Cardiac septum (tissue), 1 donor: ENCODE results near the gene SLC23A3. TPM values are rescaled to one million over a fixed set of nuclear protein-coding genes. Genes with fewer than 3 reads are reported as not detected.

Experiments
- DNase-seq: peaks from one replicate; pipeline ENCODE4 v3.0.0-alpha.2; 2020; ENCODE audit warnings: low spot score
- intact Hi-C: fragments of 100-400 bp; cut with DNase I; formaldehyde crosslinking; loops from one replicate; pipeline ENCODE4 v1.14.0; 2022
- total RNA-seq: library from RNA; stranded (reverse); fragmentation: NEBNext Ultra II Directional; extraction: Animal tissue kit (Norgen Biotek cat#: 25700); gene quantifications from one replicate; pipeline ENCODE4 v1.2.1, GENCODE V29; 2021
- donor health status: DM: no; HTN: no; CAD: no.

The SLC23A3 gene
- total RNA-seq, 1 donor from 2014 or later: 0.48 TPM

DNA sequence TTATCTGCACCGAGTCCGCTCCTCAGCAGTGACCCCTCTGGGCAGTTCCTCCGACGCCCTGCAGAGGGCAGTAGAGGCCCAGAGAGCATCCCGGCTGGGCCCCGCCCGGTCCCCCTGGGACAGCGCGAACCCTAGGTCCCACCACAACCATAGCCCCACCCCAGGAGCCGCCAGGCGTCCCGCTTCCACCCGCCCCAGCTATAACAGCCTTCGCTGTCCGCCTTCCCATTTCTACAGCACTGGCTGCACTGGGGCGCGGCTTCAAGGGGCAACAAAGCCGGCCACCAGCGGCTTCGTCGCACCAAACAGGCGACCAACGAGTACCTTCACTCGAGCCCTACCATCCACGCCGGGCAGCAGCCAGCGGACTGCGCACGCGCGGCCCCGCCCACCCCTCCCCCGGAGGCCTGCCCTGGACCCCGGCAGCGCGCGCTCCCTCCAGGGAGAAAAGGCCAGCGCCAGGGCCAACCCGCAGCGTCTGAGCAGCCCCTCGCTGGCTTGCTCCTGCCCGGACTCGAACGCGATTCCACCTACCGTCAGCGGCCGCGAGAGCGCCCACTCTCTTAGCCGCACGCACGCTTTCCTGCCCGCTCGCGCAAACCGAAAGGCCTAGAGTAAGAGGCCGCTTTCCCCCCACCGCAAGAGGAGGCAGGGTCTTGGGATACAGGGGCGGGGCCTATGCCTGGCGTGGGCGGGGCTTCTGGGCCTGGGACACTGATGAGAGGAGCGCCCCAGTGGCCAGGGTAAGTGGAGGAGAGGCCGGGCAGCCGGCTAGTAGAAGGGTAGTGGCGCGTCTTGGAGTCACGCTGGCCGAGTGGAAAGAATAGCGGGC is 9.4 kb downstream of the SLC23A3 start, which contains the start of gene NHEJ1:
Gene NHEJ1, minus strand, starts transcription at position 630 of the 832 bp plus-strand sequence. CDS start 2,453 bp downstream, outside the sequence.
- peak; percentile 97 for DNase-seq
- intact Hi-C loops: loop anchor here (1.0 kb wide), 3 partner anchors 17 to 135 kb away; partner anchors contain the start of gene ZFAND2B

DNA sequence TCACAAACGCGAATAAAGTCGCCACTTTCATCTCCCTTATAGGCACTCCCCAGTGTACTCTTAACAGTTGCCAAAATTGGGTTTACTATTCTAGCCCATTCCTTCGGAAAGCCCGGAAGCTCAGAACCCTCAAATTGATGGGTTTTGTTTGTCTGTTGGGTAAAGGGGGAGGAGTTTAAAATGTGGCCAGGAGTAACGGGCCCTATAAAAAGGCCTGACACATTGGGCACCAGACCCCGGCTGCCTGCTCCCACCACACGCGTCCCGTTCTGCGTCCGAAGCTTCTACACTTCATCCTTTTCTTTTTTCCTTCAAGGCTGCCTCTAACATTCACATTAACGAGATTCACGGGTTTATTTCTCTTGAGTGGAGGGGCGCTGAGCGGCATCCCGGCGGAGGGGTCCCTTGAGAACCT is 10.1 kb downstream of the SLC23A3 start:
- intact Hi-C loops: loop anchor here (1.0 kb wide), 3 partner anchors 18 to 136 kb away; partner anchors contain the start of gene ZFAND2B
- DNase-seq: no peak

DNA sequence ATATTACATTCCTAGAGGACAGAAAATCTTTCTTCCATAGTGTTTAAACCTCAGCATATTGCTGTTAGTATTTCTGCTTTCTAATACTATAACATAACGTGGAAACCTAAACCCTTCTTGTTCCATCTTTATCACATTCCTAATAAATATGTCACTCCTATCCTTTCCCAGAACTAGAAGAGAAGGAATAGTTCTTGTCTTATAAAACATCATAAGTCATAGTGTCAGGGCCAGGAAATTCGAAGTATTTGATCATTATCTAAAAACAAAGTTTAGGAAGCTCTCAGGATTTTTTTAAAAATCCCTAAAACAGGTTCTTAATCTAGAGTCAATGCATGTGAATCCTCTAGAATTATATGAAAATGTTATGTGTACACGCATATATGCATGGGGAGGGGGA is 11.2 kb downstream of the SLC23A3 start:
- intact Hi-C loops: no loop called here
- DNase-seq: no peak

DNA sequence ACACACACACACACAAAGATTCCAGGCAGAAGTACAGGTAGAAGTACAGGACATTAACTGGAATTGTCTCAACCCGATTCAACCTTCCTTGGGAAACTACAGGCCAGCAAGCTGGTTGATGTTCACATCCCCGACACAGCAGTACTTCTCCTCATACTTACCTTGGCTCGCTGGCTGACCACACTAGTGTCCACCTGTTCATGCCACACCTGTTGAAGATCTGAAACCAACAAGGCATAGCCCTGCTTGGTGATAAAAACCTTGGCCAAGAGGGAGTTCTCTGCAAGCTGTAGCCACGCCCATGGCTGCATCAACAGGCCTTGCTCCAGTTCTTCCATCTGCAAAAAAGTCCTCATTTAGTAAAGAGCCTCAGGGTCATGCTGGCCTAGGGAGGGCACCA is 11.8 kb downstream of the SLC23A3 start:
- no peak for DNase-seq
- intact Hi-C loops: no loop called here

DNA sequence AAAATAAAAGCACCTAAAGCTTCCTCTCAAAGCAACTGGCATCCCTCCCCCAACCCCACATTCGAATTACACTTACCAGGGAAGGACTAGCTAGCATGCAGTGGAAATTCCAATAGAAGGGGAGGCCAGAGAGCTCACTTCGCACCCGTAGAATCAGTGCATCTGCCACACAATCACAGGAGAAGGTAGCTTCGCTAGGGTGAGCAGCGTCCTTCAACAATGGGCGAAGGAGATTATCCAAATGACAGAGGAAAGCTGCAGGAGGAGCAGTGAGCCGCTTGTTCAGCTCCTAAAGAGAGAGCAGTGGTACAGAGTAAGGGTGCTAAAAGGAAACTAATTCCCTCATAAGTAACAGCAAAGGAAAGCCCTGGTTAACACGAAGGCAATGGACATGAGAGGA is 12.4 kb downstream of the SLC23A3 start:
- intact Hi-C loops: no loop called here

DNA sequence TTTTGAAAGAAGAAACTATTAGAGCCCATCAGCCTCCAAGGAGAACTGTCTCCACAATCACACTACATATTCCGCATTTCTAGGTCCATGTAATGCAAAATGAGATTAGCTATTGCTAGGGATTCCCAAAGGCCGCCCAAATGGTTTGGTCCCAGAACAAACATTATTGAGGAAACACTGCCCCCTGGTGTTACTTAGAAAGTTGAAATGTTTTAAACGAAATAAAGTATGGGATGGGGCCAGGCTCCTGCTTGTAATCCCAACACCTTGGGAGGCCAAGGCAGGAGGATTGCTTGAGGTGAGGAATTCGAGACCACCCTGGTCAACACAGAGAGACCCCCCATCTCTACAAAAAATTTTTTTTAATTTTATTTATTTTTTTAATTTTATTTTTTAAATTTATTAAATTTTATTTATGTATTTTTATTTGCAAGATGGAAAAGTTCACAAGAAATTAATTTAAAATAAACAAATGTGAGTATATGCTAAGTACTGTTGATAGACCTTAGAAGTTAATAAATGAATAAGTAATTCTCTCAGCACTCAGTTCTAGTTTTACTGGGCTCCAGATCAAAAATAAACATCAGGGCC is 14.7 kb downstream of the SLC23A3 start:
- intact Hi-C loops: loop anchor here (1.0 kb wide), 2 partner anchors 97 to 126 kb away; no protein-coding TSS in a partner anchor
- no peak for DNase-seq

More for the DNA sequence above, 12.4 kb downstream of the SLC23A3 start:
- DNase-seq: no peak

DNA sequence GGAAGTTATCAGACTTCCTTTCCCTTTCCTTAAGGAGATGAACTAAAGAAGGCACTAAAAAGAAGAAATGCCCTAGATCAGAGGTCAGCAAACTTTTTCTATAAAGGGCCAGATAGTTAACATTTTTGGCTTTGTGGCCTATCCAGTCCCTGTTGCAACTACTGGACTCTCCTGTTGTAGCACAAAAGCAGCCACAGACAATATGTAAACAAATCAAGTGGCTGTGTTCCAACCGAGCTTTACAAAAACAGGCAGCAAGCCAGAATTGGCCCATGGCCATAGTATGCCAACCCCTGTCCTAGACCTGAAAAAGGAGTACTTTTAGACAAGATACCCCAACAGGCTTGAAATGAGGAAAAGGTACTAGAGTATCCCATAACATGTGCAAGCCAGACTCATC is 20.2 kb downstream of the SLC23A3 start:
- intact Hi-C loops: no loop called here
- no peak for DNase-seq

DNA sequence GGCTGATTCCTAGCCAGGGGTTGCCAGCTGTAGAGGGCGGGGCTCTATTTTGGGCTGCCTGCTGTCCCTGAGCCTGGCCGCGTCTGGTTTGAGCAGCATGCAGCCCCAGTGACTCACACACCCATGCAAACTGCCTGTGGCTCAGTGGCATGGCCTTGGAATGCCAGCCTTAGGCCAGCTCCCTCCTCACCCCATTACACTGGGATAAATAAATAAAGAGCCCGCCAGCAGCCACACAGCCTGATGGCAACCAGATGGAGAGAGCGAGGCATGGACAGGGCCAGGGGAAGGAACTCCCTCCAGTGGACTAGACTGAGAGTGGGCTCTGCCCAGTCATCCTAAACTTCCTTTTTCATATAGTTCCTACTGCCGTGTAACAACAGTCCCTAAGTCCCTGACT is 27.5 kb downstream of the SLC23A3 start:
- intact Hi-C loops: no loop called here
- DNase-seq: no peak

DNA sequence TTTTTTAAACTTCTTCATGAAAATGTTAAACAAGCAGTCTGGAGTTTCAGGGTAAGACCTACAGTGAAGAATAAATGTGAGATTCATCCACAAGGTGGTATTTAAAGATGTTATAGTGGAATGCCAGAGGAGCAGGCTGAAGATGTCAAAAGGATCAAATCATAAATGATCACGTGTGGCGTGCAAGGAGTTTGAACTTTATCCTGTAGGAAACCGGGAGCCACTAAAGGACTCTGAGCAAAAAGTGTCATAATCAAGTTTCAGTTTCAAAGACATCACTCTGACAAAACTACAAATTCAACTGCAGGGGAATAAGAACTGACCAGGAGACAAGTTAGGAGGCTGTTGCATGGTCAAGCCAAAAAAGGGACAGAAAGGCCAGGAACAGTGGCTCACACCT is 29.1 kb downstream of the SLC23A3 start:
- no peak for DNase-seq
- intact Hi-C loops: no loop called here

DNA sequence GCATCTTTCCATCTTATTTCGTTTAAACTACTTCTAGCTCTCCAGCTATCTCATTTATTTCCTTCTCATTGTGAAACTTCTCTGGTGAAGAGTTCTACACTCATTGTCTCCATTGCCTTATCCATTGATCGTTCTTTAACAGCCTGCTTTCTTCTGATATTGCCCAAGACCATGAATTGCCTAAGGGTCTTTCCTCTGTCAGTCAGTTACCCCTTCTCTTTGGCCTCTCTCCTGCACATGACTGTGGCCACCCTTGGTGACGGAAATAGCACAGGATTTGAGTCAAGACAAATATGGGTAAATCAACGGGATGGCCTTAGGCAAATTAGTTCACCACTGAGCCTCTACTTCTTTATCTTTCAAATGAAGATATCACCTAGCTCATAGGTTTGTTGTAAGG is 35.9 kb downstream of the SLC23A3 start:
- DNase-seq: no peak
- intact Hi-C loops: no loop called here

DNA sequence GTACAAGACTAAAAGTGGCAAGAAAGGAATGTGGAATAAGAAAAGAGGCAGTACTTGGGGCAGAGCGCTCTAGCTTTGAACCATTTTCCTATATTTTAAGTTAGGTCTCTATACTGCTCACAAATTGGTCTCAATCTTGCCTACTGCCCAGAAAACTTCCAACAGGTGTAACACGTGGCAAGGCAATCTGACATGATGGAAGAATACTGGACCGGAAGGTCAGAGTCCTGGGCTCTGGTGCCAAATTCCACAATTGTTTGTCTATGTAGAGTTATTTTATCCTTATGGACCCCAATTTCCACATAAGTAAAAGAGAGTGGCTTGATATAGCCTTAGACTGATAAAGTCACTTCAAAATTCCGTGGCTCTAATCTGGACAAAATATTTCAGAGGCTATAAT is 38.1 kb downstream of the SLC23A3 start:
- no peak for DNase-seq
- intact Hi-C loops: no loop called here

DNA sequence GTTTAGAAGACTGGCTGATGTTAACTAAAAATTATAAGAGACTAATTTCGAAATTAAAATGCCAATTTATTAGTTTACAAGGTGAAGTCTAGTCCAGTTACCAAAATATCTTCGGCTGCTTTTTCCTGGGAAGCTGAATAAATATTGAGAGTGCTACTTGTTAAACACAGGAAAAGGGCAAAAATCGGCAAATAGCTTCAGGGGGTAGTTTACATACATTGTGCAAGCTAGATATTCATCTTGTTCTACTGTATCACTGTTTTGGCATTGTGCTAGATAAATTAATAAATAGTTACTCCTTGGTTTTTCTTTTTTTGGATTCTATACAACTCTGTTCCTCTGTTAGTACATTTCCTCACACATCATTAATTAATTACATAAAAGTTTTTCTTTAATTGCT is 38.5 kb downstream of the SLC23A3 start:
- intact Hi-C loops: no loop called here
- no peak for DNase-seq

DNA sequence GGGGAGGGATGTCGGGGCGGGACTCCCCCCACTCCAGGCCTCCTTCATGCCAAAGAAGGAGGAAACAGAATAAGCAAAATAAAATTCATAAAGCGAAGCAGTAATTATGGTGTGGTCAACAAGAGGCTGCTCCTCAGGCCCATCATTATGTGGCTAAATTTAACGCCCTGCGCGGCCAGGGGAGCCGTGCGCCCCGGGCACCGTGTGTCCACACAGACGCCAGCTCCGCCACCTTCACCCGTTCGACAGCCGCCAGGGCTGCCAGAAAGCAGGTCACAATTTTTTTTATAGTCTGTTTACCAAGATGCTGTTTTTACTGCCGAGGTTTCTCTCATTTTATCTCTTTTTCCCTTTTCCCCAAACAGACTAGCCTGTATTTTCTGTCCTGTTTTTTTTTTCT is 40.2 kb downstream of the SLC23A3 start:
- no peak for DNase-seq
- intact Hi-C loops: no loop called here

DNA sequence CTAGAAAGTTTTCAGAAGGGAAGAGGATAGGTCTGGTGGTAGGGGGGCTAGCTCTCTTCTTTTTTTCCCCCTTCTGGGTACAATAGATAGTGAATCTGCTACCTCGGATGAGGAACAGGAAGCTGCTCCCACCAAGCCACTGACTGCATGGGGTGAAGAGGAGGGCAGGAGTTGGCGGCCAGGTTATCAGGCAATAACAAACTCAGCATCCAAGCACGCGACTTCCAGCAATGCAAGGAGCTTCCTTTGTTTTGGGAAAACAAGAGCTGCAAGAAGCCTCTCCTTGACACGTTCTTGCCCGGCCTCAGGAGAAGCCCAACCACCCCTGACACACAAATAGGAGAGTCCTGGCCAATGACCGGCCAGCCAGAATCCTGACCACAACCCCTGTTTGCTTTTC is 41.4 kb downstream of the SLC23A3 start:
- intact Hi-C loops: no loop called here

DNA sequence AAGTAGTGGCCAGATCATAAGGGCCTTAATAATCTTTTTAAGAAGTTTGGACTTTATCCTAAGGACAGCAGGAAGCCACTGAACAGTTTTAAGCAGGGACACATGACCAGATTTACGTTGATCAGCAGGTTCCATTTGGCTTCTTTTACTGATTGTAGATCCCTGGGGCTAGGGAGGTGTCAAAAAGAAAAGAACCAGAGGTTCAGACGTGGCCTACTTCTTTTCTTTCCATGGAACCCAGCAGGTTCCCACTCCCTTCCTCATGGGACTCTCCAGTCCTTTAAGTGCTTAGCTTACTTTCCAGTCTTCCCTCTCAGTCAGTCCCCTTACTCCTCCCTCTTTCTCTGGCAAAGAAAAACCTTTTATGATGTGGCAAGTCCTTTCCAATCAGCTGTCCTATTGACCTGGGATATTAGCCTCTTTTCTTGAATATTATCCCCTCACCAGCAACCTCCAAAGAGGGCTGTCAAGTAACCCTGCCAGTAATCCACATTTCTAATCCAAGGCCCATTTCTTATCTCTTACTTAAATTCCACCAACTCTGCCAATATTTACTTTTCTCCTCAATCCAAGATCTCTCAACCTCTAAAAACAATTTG is 42.7 kb downstream of the SLC23A3 start:
- intact Hi-C loops: no loop called here
- DNase-seq: no peak

More for the DNA sequence above, 41.4 kb downstream of the SLC23A3 start:
- no peak for DNase-seq

DNA sequence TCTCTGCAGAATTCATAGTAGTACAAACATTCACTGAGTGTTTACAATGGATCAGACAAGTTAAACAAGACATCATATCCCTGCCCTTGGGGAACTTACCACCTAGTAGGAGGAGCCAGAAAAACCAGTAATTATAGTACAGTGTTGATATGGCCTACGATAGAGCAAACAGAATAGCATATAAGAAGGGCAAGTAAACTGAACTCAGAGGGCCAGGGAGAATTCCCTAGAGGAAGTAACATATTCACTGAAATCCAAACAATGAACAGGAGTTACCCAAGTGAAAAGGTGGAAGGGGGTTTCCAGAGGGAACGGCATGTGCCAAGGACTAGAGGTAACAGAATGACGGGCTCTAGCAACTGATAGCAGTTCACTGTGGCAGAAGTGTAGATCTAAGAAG is 43.3 kb downstream of the SLC23A3 start:
- no peak for DNase-seq
- intact Hi-C loops: no loop called here

DNA sequence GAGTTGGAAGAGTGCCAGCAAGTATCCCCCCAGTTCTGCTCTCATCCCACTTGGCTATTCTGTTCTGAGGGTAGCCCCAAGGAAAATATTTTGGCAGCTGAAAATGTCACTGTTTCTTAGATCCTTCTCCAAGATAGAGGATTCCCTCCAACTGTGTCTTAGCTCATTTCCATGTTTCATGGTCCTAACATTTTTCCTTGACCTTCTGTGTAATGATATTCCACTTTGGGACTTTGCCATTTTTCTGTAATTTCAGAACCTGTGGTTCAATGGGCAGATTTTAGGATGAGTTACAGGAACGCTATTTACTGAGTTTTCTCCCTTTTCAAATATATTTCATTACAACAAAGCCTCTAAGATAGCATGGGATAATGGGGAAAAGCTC is 44.0 kb downstream of the SLC23A3 start:
- DNase-seq: no peak
- intact Hi-C loops: no loop called here

DNA sequence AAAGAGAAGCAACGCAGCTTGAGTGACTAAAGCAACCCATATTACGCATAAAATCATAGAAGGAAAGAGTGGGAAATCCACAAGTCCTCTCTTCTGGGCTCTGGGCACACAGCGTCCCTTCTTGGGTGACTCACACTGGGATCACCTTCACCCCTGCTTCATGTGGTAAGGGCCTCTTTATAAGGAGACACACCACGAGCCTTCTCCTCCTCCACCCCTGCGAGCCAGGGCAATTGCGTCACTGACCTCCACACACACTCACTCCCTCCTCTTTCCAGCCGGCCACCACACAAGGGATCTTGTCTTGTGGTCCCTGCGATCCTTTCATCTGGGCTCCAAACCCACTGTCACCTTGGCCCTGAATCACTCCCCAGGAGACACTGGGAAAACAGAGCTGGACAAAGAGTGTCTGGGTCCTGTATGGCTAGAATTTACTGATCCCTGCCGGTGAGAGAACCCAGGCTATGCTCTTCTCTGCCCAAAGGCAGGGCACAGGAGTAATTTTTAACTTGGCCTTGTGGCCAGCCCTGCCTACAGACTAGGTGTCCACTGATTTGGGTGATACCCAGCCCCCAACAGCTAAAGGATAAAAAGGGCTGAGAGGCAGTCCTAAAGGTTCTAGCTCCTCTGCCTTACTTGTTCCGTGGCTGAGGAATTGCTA is 44.5 kb downstream of the SLC23A3 start:
- DNase-seq: no peak
- intact Hi-C loops: no loop called here

DNA sequence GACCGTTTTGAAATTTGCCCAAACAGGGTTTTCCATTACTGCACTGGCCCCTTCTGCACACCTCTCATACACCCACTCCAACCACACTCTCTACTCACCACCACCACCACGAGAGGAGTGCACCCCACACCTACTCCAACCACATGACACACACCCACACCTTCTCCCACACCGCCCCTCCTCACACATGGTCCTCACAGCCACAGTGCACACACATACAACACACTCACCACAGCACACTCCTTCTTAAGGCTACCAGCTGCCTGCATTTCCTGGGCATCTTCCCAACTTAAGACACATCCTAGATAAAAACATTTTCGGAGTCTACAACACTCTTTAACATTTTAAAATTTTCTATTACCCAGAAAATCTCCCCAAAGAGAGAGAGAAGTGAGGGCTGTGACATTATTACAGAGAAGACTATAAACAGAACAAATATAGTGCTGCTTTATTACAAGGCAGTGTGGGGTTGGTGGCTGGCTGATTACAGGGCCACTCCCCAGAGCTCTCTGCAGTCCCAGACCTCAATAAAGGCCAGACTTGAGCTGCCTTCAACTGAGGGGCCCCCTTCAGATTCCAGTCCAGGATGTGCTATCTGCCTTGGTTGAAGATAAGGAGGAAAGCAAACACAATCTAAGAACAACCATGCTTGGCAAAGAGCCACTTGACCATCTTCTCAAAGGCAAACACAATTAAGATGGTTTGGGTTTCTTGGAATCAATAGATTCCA is 45.3 kb downstream of the SLC23A3 start:
- intact Hi-C loops: no loop called here
- no peak for DNase-seq
